OCI-LY3 (cell line): Measurements from ENCODE around the gene MTHFR.

Source experiments
- EZH2phosphoT487 ChIP-seq: fragments of 200-600 bp; shearing (Covaris generic); IDR thresholded peaks from 2 replicates; pipeline ENCODE4 v1.6.1; 2018; ENCODE audit warnings: antibody characterized with exemption, mixed run types, low read depth
- TF ChIP-seq, protein P1 (sequence below): fragments of 200-600, 300-600 bp; sonication (generic); IDR thresholded peaks from 2 replicates; pipeline ENCODE4 v1.5.1; 2014; ENCODE audit warnings: antibody characterized with exemption, low read length, low read depth

DNA sequence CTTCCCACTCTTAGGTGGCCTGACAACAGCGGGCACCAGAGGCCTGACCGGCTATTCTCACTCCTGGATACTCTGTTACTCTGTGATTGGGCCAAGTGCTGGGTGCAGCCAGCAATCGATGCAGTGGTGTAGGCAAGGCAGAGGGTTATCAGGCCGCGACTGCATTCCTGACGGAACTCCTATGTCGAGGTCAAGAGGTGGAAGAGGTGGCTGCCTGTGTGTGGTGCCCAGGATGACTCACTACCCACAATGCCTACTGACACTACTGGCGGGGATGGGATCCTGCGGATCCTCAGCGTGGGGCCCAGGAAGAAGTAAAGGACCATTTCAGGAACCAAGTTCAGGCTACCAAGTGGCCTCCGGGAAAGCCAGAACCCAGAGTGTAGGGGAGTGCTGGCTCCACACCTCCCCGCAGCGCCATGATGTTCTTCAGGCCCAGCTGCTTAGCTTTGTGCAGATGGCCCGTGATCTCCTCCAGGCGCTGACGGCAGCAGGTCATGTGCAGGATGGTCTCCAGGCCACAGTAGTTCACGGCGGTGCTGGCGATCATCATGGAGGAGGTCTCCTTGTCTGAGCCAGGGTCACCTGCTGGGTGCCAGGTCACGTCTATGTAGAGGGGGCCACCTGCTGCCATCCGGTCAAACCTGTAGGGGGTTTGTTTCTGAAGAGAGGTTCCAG lies 4.9 kb downstream of the MTHFR start:
- TF ChIP-seq, protein P1, sequence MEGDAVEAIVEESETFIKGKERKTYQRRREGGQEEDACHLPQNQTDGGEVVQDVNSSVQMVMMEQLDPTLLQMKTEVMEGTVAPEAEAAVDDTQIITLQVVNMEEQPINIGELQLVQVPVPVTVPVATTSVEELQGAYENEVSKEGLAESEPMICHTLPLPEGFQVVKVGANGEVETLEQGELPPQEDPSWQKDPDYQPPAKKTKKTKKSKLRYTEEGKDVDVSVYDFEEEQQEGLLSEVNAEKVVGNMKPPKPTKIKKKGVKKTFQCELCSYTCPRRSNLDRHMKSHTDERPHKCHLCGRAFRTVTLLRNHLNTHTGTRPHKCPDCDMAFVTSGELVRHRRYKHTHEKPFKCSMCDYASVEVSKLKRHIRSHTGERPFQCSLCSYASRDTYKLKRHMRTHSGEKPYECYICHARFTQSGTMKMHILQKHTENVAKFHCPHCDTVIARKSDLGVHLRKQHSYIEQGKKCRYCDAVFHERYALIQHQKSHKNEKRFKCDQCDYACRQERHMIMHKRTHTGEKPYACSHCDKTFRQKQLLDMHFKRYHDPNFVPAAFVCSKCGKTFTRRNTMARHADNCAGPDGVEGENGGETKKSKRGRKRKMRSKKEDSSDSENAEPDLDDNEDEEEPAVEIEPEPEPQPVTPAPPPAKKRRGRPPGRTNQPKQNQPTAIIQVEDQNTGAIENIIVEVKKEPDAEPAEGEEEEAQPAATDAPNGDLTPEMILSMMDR, result no peak
- no peak for TF ChIP-seq EZH2phosphoT487
